WERI-Rb-1 (cell line): ENCODE measurements around the gene MMUT.

Experiments
- DNase-seq: peaks from one replicate; pipeline ENCODE4 v3.0.0-alpha.2; 2020
- H3K27ac ChIP-seq: fragments of 250-450 bp; sonication (Bioruptor Pico); 2 replicates; pipeline ENCODE4 v1.5.1; 2020; ENCODE audit warnings: mild to moderate bottlenecking, moderate library complexity
- H3K27me3 ChIP-seq: fragments of 250-450 bp; sonication (Bioruptor Pico); 2 replicates; pipeline ENCODE4 v1.5.1; 2021; ENCODE audit warnings: mild to moderate bottlenecking, low read depth, moderate library complexity; ENCODE audit not compliant: insufficient read depth, severe bottlenecking
- H3K36me3 ChIP-seq: fragments of 250-450 bp; sonication (Bioruptor Pico); 2 replicates; pipeline ENCODE4 v1.5.1; 2020; ENCODE audit warnings: mild to moderate bottlenecking, moderate library complexity
- H3K4me3 ChIP-seq: 2 replicates; pipeline ENCODE4 v1.5.1; 2011; ENCODE audit warnings: low read depth, mild to moderate bottlenecking, control low read depth, low read length
- H3K9me3 ChIP-seq: fragments of 250-450 bp; sonication (Bioruptor Pico); 2 replicates; pipeline ENCODE4 v1.5.1; 2021; ENCODE audit warnings: mild to moderate bottlenecking, moderate library complexity; ENCODE audit not compliant: severe bottlenecking
- TF ChIP-seq, protein P1 (sequence below): IDR thresholded peaks from 2 replicates; pipeline ENCODE4 v1.5.1; 2011; ENCODE audit warnings: low read depth, mild to moderate bottlenecking, control low read depth, inconsistent platforms, low read length

MMUT gene

DNA sequence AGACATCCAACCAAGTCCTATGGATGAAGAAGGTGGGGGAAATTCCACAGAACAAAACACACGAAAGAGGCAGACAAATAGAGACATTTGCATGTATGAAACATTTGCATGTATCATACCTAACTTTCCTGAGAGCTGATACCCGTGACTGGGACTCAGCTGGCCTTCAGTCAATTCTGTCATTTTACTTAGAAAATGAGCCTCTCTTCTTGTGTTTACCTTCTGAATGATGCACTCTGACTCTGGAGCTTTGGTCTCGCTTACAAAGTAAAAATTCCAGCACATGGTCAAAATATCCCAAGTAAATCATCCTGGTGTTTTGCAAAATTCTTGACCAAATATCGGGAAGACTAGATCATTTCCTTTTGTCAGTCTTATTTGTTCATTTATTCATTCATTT lies 46.9 kb downstream of the MMUT start:
- Histone ChIP-seq H3K4me3 (no peak overlapping the region), H3K36me3 (no peaks in the 10 kb centered on the region), H3K9me3 (no peaks in the 10 kb centered on the region), H3K27ac (no peak overlapping the region), H3K27me3 (no peaks in the 10 kb centered on the region)
- TF ChIP-seq, protein P1, sequence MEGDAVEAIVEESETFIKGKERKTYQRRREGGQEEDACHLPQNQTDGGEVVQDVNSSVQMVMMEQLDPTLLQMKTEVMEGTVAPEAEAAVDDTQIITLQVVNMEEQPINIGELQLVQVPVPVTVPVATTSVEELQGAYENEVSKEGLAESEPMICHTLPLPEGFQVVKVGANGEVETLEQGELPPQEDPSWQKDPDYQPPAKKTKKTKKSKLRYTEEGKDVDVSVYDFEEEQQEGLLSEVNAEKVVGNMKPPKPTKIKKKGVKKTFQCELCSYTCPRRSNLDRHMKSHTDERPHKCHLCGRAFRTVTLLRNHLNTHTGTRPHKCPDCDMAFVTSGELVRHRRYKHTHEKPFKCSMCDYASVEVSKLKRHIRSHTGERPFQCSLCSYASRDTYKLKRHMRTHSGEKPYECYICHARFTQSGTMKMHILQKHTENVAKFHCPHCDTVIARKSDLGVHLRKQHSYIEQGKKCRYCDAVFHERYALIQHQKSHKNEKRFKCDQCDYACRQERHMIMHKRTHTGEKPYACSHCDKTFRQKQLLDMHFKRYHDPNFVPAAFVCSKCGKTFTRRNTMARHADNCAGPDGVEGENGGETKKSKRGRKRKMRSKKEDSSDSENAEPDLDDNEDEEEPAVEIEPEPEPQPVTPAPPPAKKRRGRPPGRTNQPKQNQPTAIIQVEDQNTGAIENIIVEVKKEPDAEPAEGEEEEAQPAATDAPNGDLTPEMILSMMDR: no peak
- no peak for DNase-seq

GRCh38 chr6:49415358-49415757 lies 47.7 kb downstream of the MMUT start:
- no peak for DNase-seq
- H3K4me3 ChIP-seq: no peak overlapping the region
- TF ChIP-seq, protein P1: no peak
- no peaks in the 10 kb centered on the region for H3K36me3 ChIP-seq
- no peaks in the 10 kb centered on the region for H3K9me3 ChIP-seq
- no peaks in the 10 kb centered on the region for H3K27me3 ChIP-seq
- H3K27ac ChIP-seq: no peak overlapping the region

DNA sequence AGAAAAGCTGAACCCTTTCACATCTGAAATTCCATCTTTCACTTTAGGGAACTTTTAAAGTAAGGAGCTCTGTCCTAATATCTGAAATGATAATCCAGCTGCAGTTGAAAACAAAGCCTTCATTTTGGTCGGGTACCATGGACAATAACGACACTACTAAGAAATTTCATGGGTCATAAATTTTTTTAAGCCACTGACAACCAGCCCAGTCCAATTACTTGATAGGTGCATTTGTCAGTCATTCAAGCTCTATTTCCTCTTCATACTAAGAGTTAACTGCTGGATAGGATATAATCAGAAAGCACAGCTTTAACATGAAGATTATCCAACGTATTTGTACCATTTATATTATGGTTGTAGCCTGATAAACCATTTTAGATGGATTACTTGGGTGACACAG lies 52.5 kb downstream of the MMUT start:
- Histone ChIP-seq H3K27ac (no peak overlapping the region), H3K4me3 (no peak overlapping the region), H3K36me3 (no peaks in the 10 kb centered on the region), H3K27me3 (no peaks in the 10 kb centered on the region), H3K9me3 (no peaks in the 10 kb centered on the region)
- DNase-seq: no peak
- TF ChIP-seq, protein P1: no peak

DNA sequence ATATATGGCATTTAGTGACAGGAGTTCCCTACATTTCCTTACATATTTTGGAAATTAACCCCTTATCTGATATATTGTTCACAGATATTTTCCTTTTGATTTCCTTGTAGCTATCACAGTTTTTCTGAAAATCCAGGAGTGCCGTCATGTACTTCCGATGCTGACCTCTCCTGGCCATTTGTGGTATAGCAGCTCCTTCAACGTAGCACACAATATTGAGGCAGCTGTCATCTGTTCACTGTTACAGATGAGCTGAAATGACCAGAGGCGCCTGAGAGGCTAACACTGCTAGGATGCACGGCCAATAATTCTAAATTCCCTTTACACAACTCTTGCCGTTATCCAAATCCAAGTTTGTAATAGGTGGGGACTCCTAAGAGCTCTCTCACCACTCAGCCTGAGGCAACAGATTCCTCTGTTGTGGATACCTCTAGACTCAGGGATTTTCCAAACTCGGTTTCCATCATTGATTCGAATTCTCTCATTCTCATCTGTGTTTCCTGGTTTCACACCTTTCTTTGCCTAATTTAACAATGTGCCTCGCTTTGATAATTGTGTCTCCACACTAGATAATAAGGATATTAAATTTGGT lies 53.0 kb downstream of the MMUT start:
- H3K27me3 ChIP-seq: no peaks in the 10 kb centered on the region
- TF ChIP-seq, protein P1: peak; percentile 93
- no peaks in the 10 kb centered on the region for H3K9me3 ChIP-seq
- peak; percentile 92 for DNase-seq
- H3K4me3 ChIP-seq: no peak overlapping the region
- no peaks in the 10 kb centered on the region for H3K36me3 ChIP-seq
- no peak overlapping the region for H3K27ac ChIP-seq

DNA sequence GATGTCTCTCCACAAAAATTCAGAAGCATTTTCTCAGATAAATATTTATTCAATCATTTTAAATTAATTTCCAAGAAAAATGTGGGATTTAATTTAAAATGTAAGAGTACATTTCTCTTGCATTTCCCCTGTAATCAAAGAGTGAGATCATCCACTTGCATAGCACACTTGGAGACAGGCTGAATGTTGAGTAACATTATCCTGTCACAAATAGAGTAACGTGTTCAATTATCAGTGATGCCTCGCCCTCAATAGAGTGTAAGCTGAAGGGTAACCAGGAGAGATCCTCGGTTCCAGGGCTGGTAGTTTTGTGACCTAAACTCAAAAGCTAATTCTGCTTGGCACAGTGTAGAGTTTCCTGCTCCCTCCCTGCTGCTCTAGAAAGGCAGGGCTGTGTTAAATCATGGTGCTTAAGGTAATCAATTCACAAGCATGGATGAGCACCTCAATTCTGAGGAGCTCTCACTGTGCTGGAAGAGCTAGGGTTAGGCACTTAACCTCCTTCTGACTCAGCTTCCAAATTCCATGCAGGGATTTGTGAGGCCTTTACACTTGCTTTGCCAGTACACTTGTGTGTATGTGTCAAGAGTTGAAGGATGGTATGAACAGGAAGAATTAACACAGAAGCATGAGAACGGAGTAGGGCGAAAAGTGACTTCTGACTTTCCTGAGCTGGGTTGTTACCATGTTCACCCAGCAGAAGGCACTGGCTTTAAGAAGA lies 56.6 kb downstream of the MMUT start:
- TF ChIP-seq, protein P1: no peak

More for the DNA sequence above, 56.6 kb downstream of the MMUT start:
- no peak overlapping the region for H3K27ac ChIP-seq
- no peak for DNase-seq
- H3K4me3 ChIP-seq: no peak overlapping the region
- no peaks in the 10 kb centered on the region for H3K36me3 ChIP-seq
- no peaks in the 10 kb centered on the region for H3K27me3 ChIP-seq
- no peaks in the 10 kb centered on the region for H3K9me3 ChIP-seq
